GM12892 (cell line): ENCODE results near the gene WDR7.

Experiments
- DNase-seq: peaks from one replicate; pipeline ENCODE4 v3.0.0; 2011; ENCODE audit not compliant: insufficient read length
- FAIRE-seq: peaks from 2 replicates; lab custom pipeline; 2011; peaks lifted over from hg19 to GRCh38; lab: Jason Lieb, UNC
- POLR2A ChIP-seq: IDR thresholded peaks from 2 replicates; pipeline ENCODE4 v1.6.1; 2011; ENCODE audit warnings: low read depth, low read length, control low read depth
- POLR2AphosphoS5 ChIP-seq: IDR thresholded peaks from 2 replicates; pipeline ENCODE4 v1.6.1; 2011; ENCODE audit warnings: low read depth, low read length, control low read depth
- TAF1 ChIP-seq: IDR thresholded peaks from 2 replicates; pipeline ENCODE4 v1.6.1; 2011; ENCODE audit warnings: low read depth, mild to moderate bottlenecking, control low read depth, low read length, borderline replicate concordance

WDR7 gene

GRCh38 chr18:56967035-56967434 lies 315.9 kb downstream of the WDR7 start:
- no peak for DNase-seq
- no peak for FAIRE-seq
- TF ChIP-seq POLR2AphosphoS5 (no peak), TAF1 (no peak), POLR2A (no peak)

GRCh38 chr18:56973487-56973886 lies 322.3 kb downstream of the WDR7 start:
- DNase-seq (no peak), FAIRE-seq (no peak)
- no peak for TF ChIP-seq TAF1
- no peak for TF ChIP-seq POLR2AphosphoS5
- TF ChIP-seq POLR2A: no peak

- no peak for DNase-seq
- FAIRE-seq: no peak
- TF ChIP-seq POLR2AphosphoS5 (no peak), POLR2A (no peak), TAF1 (no peak)
Measured at GRCh38 chr18:56974141-56974540, 323.0 kb downstream of the WDR7 start.

GRCh38 chr18:56975276-56975675 lies 324.1 kb downstream of the WDR7 start:
- TF ChIP-seq TAF1: no peak
- TF ChIP-seq POLR2AphosphoS5: no peak
- no peak for TF ChIP-seq POLR2A
- DNase-seq (no peak), FAIRE-seq (no peak)

- TF ChIP-seq POLR2A: no peak
- TF ChIP-seq TAF1: no peak
- no peak for TF ChIP-seq POLR2AphosphoS5
- no peak for DNase-seq
- FAIRE-seq: no peak
Measured at GRCh38 chr18:56977309-56977708, 326.1 kb downstream of the WDR7 start.

- no peak for DNase-seq
- no peak for FAIRE-seq
- TF ChIP-seq POLR2AphosphoS5: no peak
- TF ChIP-seq POLR2A: no peak
- TF ChIP-seq TAF1: no peak
Measured at GRCh38 chr18:56977771-56978170, 326.6 kb downstream of the WDR7 start.

GRCh38 chr18:56980151-56980550 lies 329.0 kb downstream of the WDR7 start:
- DNase-seq: no peak
- TF ChIP-seq POLR2AphosphoS5 (no peak), TAF1 (no peak), POLR2A (no peak)
- FAIRE-seq: no peak

- TF ChIP-seq POLR2A (no peak), TAF1 (no peak), POLR2AphosphoS5 (no peak)
- DNase-seq (no peak), FAIRE-seq (no peak)
Measured at GRCh38 chr18:56982766-56983165, 331.6 kb downstream of the WDR7 start.

GRCh38 chr18:56983275-56983992 lies 332.3 kb downstream of the WDR7 start:
- FAIRE-seq: no peak
- no peak for DNase-seq
- TF ChIP-seq TAF1 (no peak), POLR2A (no peak), POLR2AphosphoS5 (no peak)

GRCh38 chr18:56984731-56985130 lies 333.6 kb downstream of the WDR7 start:
- TF ChIP-seq POLR2A: no peak
- TF ChIP-seq POLR2AphosphoS5: no peak
- no peak for TF ChIP-seq TAF1
- DNase-seq (no peak), FAIRE-seq (no peak)

- DNase-seq: no peak
- TF ChIP-seq POLR2AphosphoS5: no peak
- no peak for TF ChIP-seq POLR2A
- TF ChIP-seq TAF1: no peak
- FAIRE-seq: no peak
Measured at GRCh38 chr18:56986829-56987228, 335.7 kb downstream of the WDR7 start.

- no peak for TF ChIP-seq POLR2A
- TF ChIP-seq TAF1: no peak
- no peak for TF ChIP-seq POLR2AphosphoS5
- FAIRE-seq (no peak), DNase-seq (no peak)
Measured at GRCh38 chr18:56987236-56987635, 336.1 kb downstream of the WDR7 start.
